Activated B cell treated with CpG ODN at 0.5 μM for 24 hours (primary cell): Measurements from ENCODE around the gene KICS2. TPM values are rescaled to one million over a fixed set of nuclear protein-coding genes. Genes with fewer than 3 reads are reported as not detected.
"Not testable (repeated sequence)": the region's sequence is repeated elsewhere in the genome, so short reads cannot be mapped to it uniquely, and the experiment has no call there.

Source experiments
- ATAC-seq: fragments of 200-7000 bp; cut with Tn5 transposase; one replicate; pipeline ENCODE4 v1.10.0; 2021; ENCODE audit warnings: low read depth, mild to moderate bottlenecking, moderate library complexity
- CTCF ChIA-PET: fragments of 350-600 bp; sonication (Branson Sonifier 250); formaldehyde crosslinking; loops from one replicate; lab custom pipeline; 2021; ENCODE audit warnings: antibody characterized with exemption; lab: Charles Lee
- POLR2A ChIA-PET: fragments of 350-600 bp; sonication (Branson Sonifier 250); formaldehyde crosslinking; loops from one replicate; lab custom pipeline; 2021; ENCODE audit warnings: antibody characterized with exemption; lab: Charles Lee
- DNase-seq: peaks from one replicate; pipeline ENCODE4 v3.0.0; 2022
- H3K27ac Mint-ChIP-seq: one replicate; pipeline ENCODE4 v1.8.0; 2020; ENCODE audit warnings: mixed read lengths
- H3K27me3 Mint-ChIP-seq: one replicate; pipeline ENCODE4 v1.8.0; 2021; ENCODE audit warnings: mixed read lengths
- H3K36me3 Mint-ChIP-seq: one replicate; pipeline ENCODE4 v1.8.0; 2021; ENCODE audit warnings: low read depth, mixed read lengths
- H3K4me1 Mint-ChIP-seq: one replicate; pipeline ENCODE4 v1.8.0; 2021; ENCODE audit warnings: mixed read lengths
- H3K4me3 Mint-ChIP-seq: one replicate; pipeline ENCODE4 v1.8.0; 2020; ENCODE audit warnings: mild to moderate bottlenecking, mixed read lengths
- H3K9me3 Mint-ChIP-seq: one replicate; pipeline ENCODE4 v1.8.0; 2020; ENCODE audit warnings: mixed read lengths
- CTCF ChIP-seq: fragments of 200-600 bp; IDR thresholded peaks from one replicate; pipeline ENCODE4 v1.8.0; 2022; ENCODE audit warnings: antibody characterized with exemption, mild to moderate bottlenecking
- intact Hi-C: fragments of 100-400 bp; cut with micrococcal nuclease; formaldehyde crosslinking; loops from one replicate; pipeline ENCODE4 v1.15.1; 2024
- total RNA-seq: library from RNA; stranded (reverse); gene quantifications from 2 replicates; pipeline ENCODE4 v1.2.3, GENCODE V29; 2022

KICS2 gene
- total RNA-seq, 1 donor from 2014 or later = 16.5 TPM

GRCh38 chr12:64221651-64222008 lies 466 bp downstream of the KICS2 start:
- Mint-ChIP-seq H3K27me3 (no peaks in the 10 kb centered on the region), H3K4me1 (peaks cover 27% of the 10 kb centered on the region), H3K9me3 (no peaks in the 10 kb centered on the region), H3K4me3 (peak overlapping the region; percentile 96), H3K36me3 (peaks cover 6% of the 10 kb centered on the region), H3K27ac (peak overlapping the region; percentile 97)
- CTCF ChIA-PET = no interaction called here
- POLR2A ChIA-PET = interaction anchor here (0.7 to 1.5 kb wide), 7 partner anchors 16 to 1619 kb away, joined by 3 to 8 read pairs (median 4); partner anchors contain the start of genes LEMD3, SRGAP1 and XPOT
- peak; percentile 58 for DNase-seq
- TF ChIP-seq CTCF = no peak
- intact Hi-C loops = loop anchor here (1.0 to 5.0 kb wide), 10 partner anchors 183 to 1961 kb away; partner anchors contain the start of genes GNS, LEMD3, MON2 and RXYLT1
- peak; percentile 35 for ATAC-seq

- Mint-ChIP-seq H3K4me3 (no peak overlapping the region), H3K27me3 (no peaks in the 10 kb centered on the region), H3K36me3 (peaks cover 10% of the 10 kb centered on the region), H3K4me1 (peaks cover 27% of the 10 kb centered on the region), H3K9me3 (no peaks in the 10 kb centered on the region), H3K27ac (no peak overlapping the region)
- TF ChIP-seq CTCF = no peak
- ChIA-PET POLR2A (no interaction called here), CTCF (no interaction called here)
- DNase-seq (no peak), ATAC-seq (no peak)
- intact Hi-C loops = loop anchor here (5.0 kb wide), 4 partner anchors 232 to 1753 kb away; partner anchors contain the start of genes GNS, MON2 and TBK1
Measured at GRCh38 chr12:64220046-64220445, 2.0 kb downstream of the KICS2 start.

GRCh38 chr12:64219145-64219544 lies 3.0 kb downstream of the KICS2 start:
- peaks cover 16% of the 10 kb centered on the region for H3K36me3 Mint-ChIP-seq
- DNase-seq = no peak
- POLR2A ChIA-PET = no interaction called here
- H3K27me3 Mint-ChIP-seq = no peaks in the 10 kb centered on the region
- TF ChIP-seq CTCF = no peak
- H3K27ac Mint-ChIP-seq = no peak overlapping the region
- intact Hi-C loops = no loop called here
- H3K4me1 Mint-ChIP-seq = peaks cover 27% of the 10 kb centered on the region
- no peaks in the 10 kb centered on the region for H3K9me3 Mint-ChIP-seq
- CTCF ChIA-PET = no interaction called here
- ATAC-seq = no peak
- H3K4me3 Mint-ChIP-seq = no peak overlapping the region

- Mint-ChIP-seq H3K27me3 (no peaks in the 10 kb centered on the region), H3K4me1 (peaks cover 27% of the 10 kb centered on the region), H3K9me3 (no peaks in the 10 kb centered on the region), H3K36me3 (peaks cover 21% of the 10 kb centered on the region), H3K27ac (peak overlapping the region; percentile 62), H3K4me3 (peak overlapping the region; percentile 71)
- POLR2A ChIA-PET = interaction anchor here (1.0 kb wide), 1 partner anchor 186 kb away, joined by 5 read pairs; the partner anchor contains the start of gene XPOT
- intact Hi-C loops = no loop called here
- CTCF ChIA-PET = no interaction called here
- no peak for TF ChIP-seq CTCF
- DNase-seq (no peak), ATAC-seq (no peak)
Measured at GRCh38 chr12:64218597-64218996, 3.5 kb downstream of the KICS2 start.

DNA sequence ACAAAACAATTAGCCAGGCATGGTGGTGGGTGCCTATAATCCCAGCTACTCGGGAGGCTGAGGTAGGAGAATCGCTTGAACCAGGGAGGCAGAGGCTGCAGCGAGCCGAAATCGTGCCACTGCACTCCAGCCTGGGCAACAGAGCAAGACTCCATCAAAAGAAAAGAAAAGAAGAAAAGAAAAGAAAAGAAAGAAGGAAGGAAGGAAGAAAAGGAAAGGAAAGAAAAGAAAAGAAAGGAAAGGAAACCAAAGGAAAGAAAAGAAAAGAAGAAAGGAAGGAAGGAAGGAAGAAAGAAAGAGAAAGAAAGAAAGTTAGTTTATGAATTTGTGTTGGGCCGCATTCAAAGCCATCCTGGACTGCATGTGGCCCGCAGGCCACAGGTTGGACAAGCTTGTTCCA lies 4.5 kb downstream of the KICS2 start:
- POLR2A ChIA-PET = interaction anchor here (1.0 kb wide), 1 partner anchor 187 kb away, joined by 5 read pairs; the partner anchor contains the start of gene XPOT
- H3K27me3 Mint-ChIP-seq, CTCF ChIA-PET, H3K4me3 Mint-ChIP-seq, H3K27ac Mint-ChIP-seq, ATAC-seq, H3K9me3 Mint-ChIP-seq, DNase-seq, intact Hi-C loops: not testable (repeated sequence)
- peaks cover 25% of the 10 kb centered on the region for H3K4me1 Mint-ChIP-seq
- peaks cover 28% of the 10 kb centered on the region for H3K36me3 Mint-ChIP-seq

DNA sequence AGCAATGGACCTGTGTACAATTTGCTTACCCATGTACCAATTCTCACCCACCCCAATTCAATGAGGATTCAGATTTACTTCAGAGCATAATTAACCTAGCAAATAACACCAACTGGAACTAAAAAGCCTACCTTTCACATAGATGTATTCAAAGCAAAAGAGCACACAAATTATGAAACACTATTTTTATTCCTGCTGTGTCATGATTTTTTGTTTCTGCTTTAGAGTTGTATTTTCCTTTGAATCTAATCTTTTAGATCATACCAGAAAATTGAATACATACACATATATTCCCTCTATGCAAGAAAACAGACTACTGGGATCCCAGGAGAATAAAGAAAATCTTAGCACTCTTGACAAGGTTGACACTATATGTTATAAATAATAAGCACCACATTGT lies 5.9 kb downstream of the KICS2 start:
- no peaks in the 10 kb centered on the region for H3K27me3 Mint-ChIP-seq
- H3K36me3 Mint-ChIP-seq = peaks cover 32% of the 10 kb centered on the region
- no peak for TF ChIP-seq CTCF
- H3K4me3 Mint-ChIP-seq = no peak overlapping the region
- POLR2A ChIA-PET = no interaction called here
- no peak overlapping the region for H3K27ac Mint-ChIP-seq
- CTCF ChIA-PET = no interaction called here
- intact Hi-C loops = no loop called here
- H3K4me1 Mint-ChIP-seq = peaks cover 17% of the 10 kb centered on the region
- peaks cover 2% of the 10 kb centered on the region for H3K9me3 Mint-ChIP-seq
- ATAC-seq = no peak
- no peak for DNase-seq
